ENCODE results near the gene RAP1GAP.

DNA sequence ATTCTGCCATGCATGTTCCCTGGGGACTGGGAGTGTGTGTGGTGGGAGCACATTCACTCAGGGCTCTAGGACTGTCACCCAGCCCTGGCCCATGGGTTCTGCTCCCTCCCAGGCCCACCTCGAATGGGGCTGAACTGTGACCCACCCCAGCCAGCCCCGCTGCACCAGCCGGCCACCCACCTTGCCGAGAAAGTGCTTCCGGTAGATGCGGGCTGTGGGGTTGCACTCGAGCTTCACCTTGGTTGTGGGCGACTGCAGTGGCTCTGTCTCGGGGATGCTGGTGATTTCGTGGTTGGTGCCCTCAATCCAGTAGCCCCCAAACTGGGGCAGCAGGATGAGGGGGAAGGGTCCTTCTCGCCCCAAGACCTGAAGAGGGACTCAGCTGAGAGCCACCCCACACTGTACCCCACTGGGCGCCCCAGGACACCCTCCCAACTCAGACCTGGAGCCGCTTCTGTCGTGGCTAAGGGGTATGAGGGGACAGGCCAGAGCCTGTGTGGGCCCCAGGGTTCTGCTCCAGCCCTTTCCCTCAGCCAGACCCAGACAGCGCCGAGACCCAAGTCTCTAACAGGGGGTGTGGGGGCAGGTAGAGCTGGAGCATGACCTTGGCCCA is 51.9 kb downstream of the RAP1GAP start:
- TF ChIP-seq POLR2A (IDR thresholded peaks at IDR 0.05) (no peak), CTCF (IDR thresholded peaks at IDR 0.05) (no peak), POLR2AphosphoS5 (IDR thresholded peaks at IDR 0.05) (no peak)
